Measurements from ENCODE around the gene PTTG1. TPM values are rescaled to one million over a fixed set of nuclear protein-coding genes. Genes with fewer than 3 reads are reported as not detected.

Gene PTTG1
- total and polyA plus RNA-seq, 2 donors (not counting 1 experiment from before 2014, with no cell fraction given): 77.5 to 108 TPM

DNA sequence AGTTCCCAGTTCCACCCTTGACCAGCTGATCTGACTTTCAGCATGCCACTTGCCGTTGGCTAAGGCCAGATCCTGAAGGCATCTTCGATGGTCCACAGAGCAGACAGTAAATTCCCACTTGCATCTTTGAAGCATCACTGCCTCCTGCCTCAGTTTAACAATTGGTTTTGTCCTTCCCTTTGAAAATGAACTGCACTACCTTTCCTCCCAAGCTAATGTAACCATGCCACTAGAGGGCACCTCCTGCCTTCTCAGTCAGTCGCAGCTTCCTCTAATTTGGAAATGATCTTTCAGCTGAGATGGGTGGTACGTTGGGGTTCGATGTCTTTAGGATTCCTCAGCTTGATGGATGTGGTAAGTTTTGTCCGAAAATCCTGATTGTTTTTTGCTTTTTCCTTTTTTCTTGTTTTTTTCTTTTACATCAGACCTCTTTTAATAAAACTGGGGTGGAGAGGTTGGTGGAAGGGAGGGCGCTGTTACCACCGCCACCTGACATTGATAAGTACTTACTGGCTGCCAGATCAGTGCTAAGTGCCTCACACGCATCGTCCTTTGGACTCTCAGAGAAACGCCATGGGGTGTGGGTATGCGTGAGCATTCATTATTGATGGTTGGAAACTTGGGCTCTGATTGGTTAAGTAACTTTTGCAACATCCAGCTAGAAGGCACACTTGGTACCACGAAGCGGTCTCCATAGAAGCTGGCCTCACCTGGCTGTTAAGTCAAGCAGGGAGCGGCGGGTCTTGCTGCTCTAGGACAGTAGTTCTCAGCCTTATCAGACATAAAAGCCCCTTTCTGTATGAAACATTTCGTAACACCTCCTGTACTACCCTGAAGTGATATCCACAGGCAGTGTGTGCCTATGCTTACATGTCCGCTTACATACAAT lies 16.9 kb downstream of the PTTG1 start:
- no peak for TF ChIP-seq EZH2 (IDR thresholded peaks at IDR 0.05; ENCODE audit: low read length, missing control alignments)
- TF ChIP-seq, protein P1, sequence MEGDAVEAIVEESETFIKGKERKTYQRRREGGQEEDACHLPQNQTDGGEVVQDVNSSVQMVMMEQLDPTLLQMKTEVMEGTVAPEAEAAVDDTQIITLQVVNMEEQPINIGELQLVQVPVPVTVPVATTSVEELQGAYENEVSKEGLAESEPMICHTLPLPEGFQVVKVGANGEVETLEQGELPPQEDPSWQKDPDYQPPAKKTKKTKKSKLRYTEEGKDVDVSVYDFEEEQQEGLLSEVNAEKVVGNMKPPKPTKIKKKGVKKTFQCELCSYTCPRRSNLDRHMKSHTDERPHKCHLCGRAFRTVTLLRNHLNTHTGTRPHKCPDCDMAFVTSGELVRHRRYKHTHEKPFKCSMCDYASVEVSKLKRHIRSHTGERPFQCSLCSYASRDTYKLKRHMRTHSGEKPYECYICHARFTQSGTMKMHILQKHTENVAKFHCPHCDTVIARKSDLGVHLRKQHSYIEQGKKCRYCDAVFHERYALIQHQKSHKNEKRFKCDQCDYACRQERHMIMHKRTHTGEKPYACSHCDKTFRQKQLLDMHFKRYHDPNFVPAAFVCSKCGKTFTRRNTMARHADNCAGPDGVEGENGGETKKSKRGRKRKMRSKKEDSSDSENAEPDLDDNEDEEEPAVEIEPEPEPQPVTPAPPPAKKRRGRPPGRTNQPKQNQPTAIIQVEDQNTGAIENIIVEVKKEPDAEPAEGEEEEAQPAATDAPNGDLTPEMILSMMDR (conservative IDR thresholded peaks at IDR 0.05 in 1 of 2, IDR thresholded peaks at IDR 0.05 in 1 of 2; ENCODE audit: low read depth in 1 of 2, low read length in 2 of 2): peak; percentile 87 to 96
- Histone ChIP-seq H3K36me3 (ENCODE audit: control insufficient read depth, insufficient read depth, low read length) (no peaks in the 10 kb centered on the region), H3K9me3 (ENCODE audit: control insufficient read depth, insufficient read depth, low read depth, low read length) (no peaks in the 10 kb centered on the region), H3K4me3 (replicated peaks in 1 of 4; ENCODE audit: control extremely low read depth in 1 of 4, insufficient read depth in 1 of 4, low read depth in 3 of 4, low read length in 4 of 4) (peak overlapping the region; percentile 46 to 67 (median 58)), H3K79me2 (ENCODE audit: control insufficient read depth, insufficient read depth, low read length) (no peaks in the 10 kb centered on the region), H3K27ac (ENCODE audit: insufficient read depth, low read length) (no peak overlapping the region), H3K4me2 (ENCODE audit: extremely low read depth, insufficient read depth, low read length) (peak overlapping the region; percentile 87), H4K20me1 (ENCODE audit: control insufficient read depth, extremely low read depth, insufficient read depth, low read length) (no peaks in the 10 kb centered on the region), H3K9ac (ENCODE audit: insufficient read depth, low read length) (no peak overlapping the region), H3K4me1 (ENCODE audit: control insufficient read depth, extremely low read depth, insufficient read depth, low read length) (peaks cover 6% of the 10 kb centered on the region), H2AFZ (ENCODE audit: low read length) (peak overlapping the region; percentile 71), H3K27me3 (ENCODE audit: control insufficient read depth, insufficient read depth, low read length) (peaks cover 3% of the 10 kb centered on the region)
- peak; percentile 58 to 72 for DNase-seq (ENCODE audit: low read depth in 2 of 2)

DNA sequence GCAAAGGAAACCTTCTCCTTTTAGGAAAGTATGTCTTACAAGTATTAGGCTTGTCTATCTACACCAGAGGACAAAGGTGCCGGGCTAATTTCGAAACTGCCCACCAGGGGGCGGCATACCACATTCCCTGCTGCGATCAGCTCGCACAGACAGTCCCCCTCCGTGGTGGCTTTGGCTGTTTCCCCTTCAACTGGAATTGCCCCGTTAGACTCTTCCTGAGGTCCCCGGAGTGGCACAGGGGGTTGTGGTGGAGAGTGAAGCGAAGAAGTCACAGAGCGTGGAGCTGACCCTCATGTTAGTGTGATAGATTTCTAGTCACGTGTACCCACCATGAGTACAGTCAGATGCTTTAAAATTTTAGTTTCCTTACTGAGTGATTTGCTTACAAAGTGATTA lies 17.5 kb downstream of the PTTG1 start:
- Histone ChIP-seq H4K20me1 (ENCODE audit: control insufficient read depth, extremely low read depth, insufficient read depth, low read length) (no peaks in the 10 kb centered on the region), H3K9me3 (ENCODE audit: control insufficient read depth, insufficient read depth, low read depth, low read length) (no peaks in the 10 kb centered on the region), H3K9ac (ENCODE audit: insufficient read depth, low read length) (no peak overlapping the region), H3K4me2 (ENCODE audit: extremely low read depth, insufficient read depth, low read length) (peak overlapping the region; percentile 87), H3K27me3 (ENCODE audit: control insufficient read depth, insufficient read depth, low read length) (peaks cover 6% of the 10 kb centered on the region), H3K4me1 (ENCODE audit: control insufficient read depth, extremely low read depth, insufficient read depth, low read length) (peaks cover 6% of the 10 kb centered on the region), H2AFZ (ENCODE audit: low read length) (peak overlapping the region; percentile 71), H3K27ac (ENCODE audit: insufficient read depth, low read length) (no peak overlapping the region), H3K79me2 (ENCODE audit: control insufficient read depth, insufficient read depth, low read length) (no peaks in the 10 kb centered on the region), H3K36me3 (ENCODE audit: control insufficient read depth, insufficient read depth, low read length) (no peaks in the 10 kb centered on the region), H3K4me3 (replicated peaks in 1 of 4; ENCODE audit: control extremely low read depth in 1 of 4, insufficient read depth in 1 of 4, low read depth in 3 of 4, low read length in 4 of 4) (peak overlapping the region; percentile 46 to 67 (median 58))
- no peak for TF ChIP-seq EZH2 (IDR thresholded peaks at IDR 0.05; ENCODE audit: low read length, missing control alignments)
- TF ChIP-seq, protein P1 (conservative IDR thresholded peaks at IDR 0.05 in 1 of 2, IDR thresholded peaks at IDR 0.05 in 1 of 2; ENCODE audit: low read depth in 1 of 2, low read length in 2 of 2): peak; percentile 93 to 94
- peak; percentile 58 to 71 for DNase-seq (ENCODE audit: low read depth in 2 of 2)

DNA sequence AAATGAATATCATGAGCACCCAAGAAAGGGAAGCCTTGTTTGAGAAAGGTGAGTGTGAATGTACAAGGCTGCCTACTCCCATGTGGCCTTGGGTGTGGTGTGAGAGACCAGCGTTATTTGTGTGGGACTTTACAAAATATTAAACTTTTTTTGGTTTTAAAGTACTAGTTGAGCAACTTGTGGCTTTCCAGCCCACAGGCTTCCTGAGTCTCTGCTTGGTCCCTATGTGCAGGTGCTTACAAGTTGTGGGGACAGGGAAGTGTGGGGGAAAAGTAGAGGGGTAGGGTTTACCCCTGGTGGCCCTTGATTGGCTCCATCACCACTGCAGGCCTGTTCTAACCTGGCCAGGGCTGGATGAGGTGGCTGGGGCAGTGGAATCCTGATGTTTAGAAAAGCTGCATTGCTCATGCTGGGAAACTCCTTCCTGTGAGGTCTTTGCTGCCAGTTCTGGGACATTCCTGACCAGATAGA lies 19.7 kb downstream of the PTTG1 start:
- H4K20me1 ChIP-seq (ENCODE audit: control insufficient read depth, extremely low read depth, insufficient read depth, low read length): no peaks in the 10 kb centered on the region
- TF ChIP-seq, protein P1 (conservative IDR thresholded peaks at IDR 0.05 in 1 of 2, IDR thresholded peaks at IDR 0.05 in 1 of 2; ENCODE audit: low read depth in 1 of 2, low read length in 2 of 2): no peak
- TF ChIP-seq EZH2 (IDR thresholded peaks at IDR 0.05; ENCODE audit: low read length, missing control alignments): no peak
- peaks cover 6% of the 10 kb centered on the region for H3K4me1 ChIP-seq (ENCODE audit: control insufficient read depth, extremely low read depth, insufficient read depth, low read length)
- no peaks in the 10 kb centered on the region for H3K79me2 ChIP-seq (ENCODE audit: control insufficient read depth, insufficient read depth, low read length)
- no peak overlapping the region for H3K4me3 ChIP-seq (replicated peaks in 1 of 4; ENCODE audit: control extremely low read depth in 1 of 4, insufficient read depth in 1 of 4, low read depth in 3 of 4, low read length in 4 of 4)
- H2AFZ ChIP-seq (ENCODE audit: low read length): no peak overlapping the region
- peak in 1 of 2 donors; percentile 18 for DNase-seq (ENCODE audit: low read depth in 2 of 2)
- H3K27me3 ChIP-seq (ENCODE audit: control insufficient read depth, insufficient read depth, low read length): peaks cover 3% of the 10 kb centered on the region
- H3K36me3 ChIP-seq (ENCODE audit: control insufficient read depth, insufficient read depth, low read length): no peaks in the 10 kb centered on the region
- H3K4me2 ChIP-seq (ENCODE audit: extremely low read depth, insufficient read depth, low read length): no peak overlapping the region
- H3K27ac ChIP-seq (ENCODE audit: insufficient read depth, low read length): no peak overlapping the region
- H3K9me3 ChIP-seq (ENCODE audit: control insufficient read depth, insufficient read depth, low read depth, low read length): no peaks in the 10 kb centered on the region
- no peak overlapping the region for H3K9ac ChIP-seq (ENCODE audit: insufficient read depth, low read length)

Measured in fibroblast of lung (primary cell).